ENCODE measurements around the gene LGI4. TPM values are rescaled to one million over a fixed set of nuclear protein-coding genes. Genes with fewer than 3 reads are reported as not detected.

Gene LGI4
- total RNA-seq, 1 donor = 0.72 TPM

DNA sequence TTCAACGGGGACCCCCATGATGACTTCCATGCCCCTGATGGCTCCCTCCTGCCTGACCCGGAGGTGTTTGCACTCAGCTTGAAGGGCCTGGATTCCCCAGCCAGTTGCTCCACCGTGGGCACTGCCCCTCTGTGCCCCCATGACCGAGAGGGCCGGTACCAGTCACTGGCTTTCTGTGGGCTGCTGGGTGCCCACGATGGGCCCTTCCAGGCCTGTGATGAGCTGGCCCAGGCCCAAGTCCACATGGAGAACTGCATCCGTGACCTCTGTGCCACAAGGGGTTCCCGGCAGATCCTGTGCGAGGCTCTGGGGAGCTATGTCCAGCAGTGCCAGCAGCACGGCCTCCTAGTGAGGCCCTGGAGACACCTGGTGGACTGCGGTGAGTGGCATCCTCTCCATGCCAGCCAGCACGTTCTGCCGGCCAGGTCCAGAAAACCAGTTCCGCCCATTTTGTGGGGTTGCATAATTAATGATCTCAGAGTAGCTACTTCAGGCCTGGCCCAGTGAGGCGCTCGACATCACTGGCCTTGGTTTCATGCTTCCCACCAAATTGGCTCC, 54.2 kb downstream of the LGI4 start:
- Histone ChIP-seq H3K4me3 (ENCODE audit: insufficient read depth, low read length) (no peak overlapping the region), H3K9me3 (ENCODE audit: low read depth, low read length) (no peaks in the 10 kb centered on the region), H3K27ac (ENCODE audit: low read depth, low read length) (no peak overlapping the region), H4K20me1 (ENCODE audit: insufficient read depth, low read length) (no peaks in the 10 kb centered on the region), H3K4me2 (ENCODE audit: insufficient read depth, low read length) (no peak overlapping the region), H3K79me2 (ENCODE audit: insufficient read depth, low read length) (no peaks in the 10 kb centered on the region), H3K4me1 (ENCODE audit: insufficient read depth, low read length) (no peaks in the 10 kb centered on the region), H3K36me3 (ENCODE audit: insufficient read depth, low read length) (no peaks in the 10 kb centered on the region), H2AFZ (ENCODE audit: low read length) (no peak overlapping the region), H3K27me3 (ENCODE audit: insufficient read depth, low read length) (no peaks in the 10 kb centered on the region)
- TF ChIP-seq, protein P1, sequence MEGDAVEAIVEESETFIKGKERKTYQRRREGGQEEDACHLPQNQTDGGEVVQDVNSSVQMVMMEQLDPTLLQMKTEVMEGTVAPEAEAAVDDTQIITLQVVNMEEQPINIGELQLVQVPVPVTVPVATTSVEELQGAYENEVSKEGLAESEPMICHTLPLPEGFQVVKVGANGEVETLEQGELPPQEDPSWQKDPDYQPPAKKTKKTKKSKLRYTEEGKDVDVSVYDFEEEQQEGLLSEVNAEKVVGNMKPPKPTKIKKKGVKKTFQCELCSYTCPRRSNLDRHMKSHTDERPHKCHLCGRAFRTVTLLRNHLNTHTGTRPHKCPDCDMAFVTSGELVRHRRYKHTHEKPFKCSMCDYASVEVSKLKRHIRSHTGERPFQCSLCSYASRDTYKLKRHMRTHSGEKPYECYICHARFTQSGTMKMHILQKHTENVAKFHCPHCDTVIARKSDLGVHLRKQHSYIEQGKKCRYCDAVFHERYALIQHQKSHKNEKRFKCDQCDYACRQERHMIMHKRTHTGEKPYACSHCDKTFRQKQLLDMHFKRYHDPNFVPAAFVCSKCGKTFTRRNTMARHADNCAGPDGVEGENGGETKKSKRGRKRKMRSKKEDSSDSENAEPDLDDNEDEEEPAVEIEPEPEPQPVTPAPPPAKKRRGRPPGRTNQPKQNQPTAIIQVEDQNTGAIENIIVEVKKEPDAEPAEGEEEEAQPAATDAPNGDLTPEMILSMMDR (IDR thresholded peaks at IDR 0.05; ENCODE audit: extremely low read depth, low read depth, low read length) = no peak
- peak; percentile 54 for DNase-seq (ENCODE audit: insufficient read length, low spot score, missing footprints)

DNA sequence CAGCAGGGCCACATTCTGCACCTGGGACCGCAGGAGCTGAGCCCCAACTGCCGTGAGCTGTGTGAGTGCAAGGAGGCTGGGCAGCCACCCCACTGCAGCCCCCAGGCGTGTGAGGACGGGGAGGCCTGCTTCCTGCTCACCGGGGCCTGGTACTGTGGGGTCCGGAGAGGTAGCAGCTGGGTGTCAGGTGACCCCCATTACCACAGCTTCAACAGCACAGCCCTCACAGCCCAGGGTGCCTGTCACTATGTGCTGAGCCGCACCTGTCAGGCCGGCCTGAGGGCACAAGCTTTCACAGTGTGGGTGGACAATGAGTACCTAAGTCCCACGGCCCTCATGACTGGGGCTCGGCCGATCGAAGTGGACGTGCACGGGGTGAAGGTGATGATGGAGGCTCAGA, 55.0 kb downstream of the LGI4 start:
- Histone ChIP-seq H3K4me3 (ENCODE audit: insufficient read depth, low read length) (no peak overlapping the region), H3K36me3 (ENCODE audit: insufficient read depth, low read length) (no peaks in the 10 kb centered on the region), H3K9me3 (ENCODE audit: low read depth, low read length) (no peaks in the 10 kb centered on the region), H2AFZ (ENCODE audit: low read length) (no peak overlapping the region), H3K4me2 (ENCODE audit: insufficient read depth, low read length) (no peak overlapping the region), H3K27ac (ENCODE audit: low read depth, low read length) (no peak overlapping the region), H3K27me3 (ENCODE audit: insufficient read depth, low read length) (no peaks in the 10 kb centered on the region), H3K4me1 (ENCODE audit: insufficient read depth, low read length) (no peaks in the 10 kb centered on the region), H3K79me2 (ENCODE audit: insufficient read depth, low read length) (no peaks in the 10 kb centered on the region), H4K20me1 (ENCODE audit: insufficient read depth, low read length) (no peaks in the 10 kb centered on the region)
- TF ChIP-seq, protein P1 (IDR thresholded peaks at IDR 0.05; ENCODE audit: extremely low read depth, low read depth, low read length) = no peak
- DNase-seq (ENCODE audit: insufficient read length, low spot score, missing footprints) = no peak

DNA sequence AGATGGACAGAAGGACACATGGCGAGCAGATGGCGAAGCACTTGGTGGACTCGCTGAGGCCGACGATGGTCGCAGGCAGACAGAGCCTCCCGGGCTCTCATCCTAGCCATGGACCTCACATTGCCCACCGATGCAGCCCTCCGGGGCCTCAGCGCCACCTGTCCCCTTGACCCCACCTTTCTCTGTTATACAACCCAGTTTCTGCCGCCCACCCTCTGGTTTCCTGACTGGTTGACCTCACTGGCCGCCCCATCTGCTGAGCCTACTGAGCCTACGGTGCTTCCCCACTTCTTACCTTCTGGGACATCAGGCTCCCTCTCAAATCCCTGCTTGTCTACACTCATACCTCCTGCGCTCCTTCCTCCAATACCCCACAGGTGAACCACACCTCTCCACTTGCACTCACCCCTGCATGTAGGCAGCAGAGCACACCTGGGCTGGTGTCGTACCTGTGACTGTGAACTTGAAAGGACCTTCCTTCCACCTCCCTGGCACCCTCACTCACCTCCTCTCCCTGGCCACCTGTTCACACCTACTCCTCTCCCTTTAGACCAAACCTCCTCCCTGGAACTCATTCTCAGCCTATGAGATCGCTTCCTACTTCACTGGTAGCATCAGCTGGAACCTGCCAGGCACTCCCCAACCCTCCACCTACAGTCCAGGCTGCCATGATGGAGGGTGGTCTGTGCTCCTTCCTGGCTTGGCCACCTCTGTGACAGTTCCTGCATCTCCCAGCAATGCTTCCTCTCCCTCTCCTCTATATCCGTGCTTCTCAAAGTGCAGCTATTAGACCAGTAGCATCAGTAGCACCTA, 57.2 kb downstream of the LGI4 start:
- DNase-seq (ENCODE audit: insufficient read length, low spot score, missing footprints) = peak; percentile 76
- Histone ChIP-seq H2AFZ (ENCODE audit: low read length) (no peak overlapping the region), H3K4me2 (ENCODE audit: insufficient read depth, low read length) (no peak overlapping the region), H3K36me3 (ENCODE audit: insufficient read depth, low read length) (no peaks in the 10 kb centered on the region), H3K4me3 (ENCODE audit: insufficient read depth, low read length) (no peak overlapping the region), H3K27me3 (ENCODE audit: insufficient read depth, low read length) (no peaks in the 10 kb centered on the region), H4K20me1 (ENCODE audit: insufficient read depth, low read length) (no peaks in the 10 kb centered on the region), H3K4me1 (ENCODE audit: insufficient read depth, low read length) (no peaks in the 10 kb centered on the region), H3K79me2 (ENCODE audit: insufficient read depth, low read length) (no peaks in the 10 kb centered on the region), H3K27ac (ENCODE audit: low read depth, low read length) (no peak overlapping the region), H3K9me3 (ENCODE audit: low read depth, low read length) (no peaks in the 10 kb centered on the region)
- TF ChIP-seq, protein P1 (IDR thresholded peaks at IDR 0.05; ENCODE audit: extremely low read depth, low read depth, low read length) = no peak

DNA sequence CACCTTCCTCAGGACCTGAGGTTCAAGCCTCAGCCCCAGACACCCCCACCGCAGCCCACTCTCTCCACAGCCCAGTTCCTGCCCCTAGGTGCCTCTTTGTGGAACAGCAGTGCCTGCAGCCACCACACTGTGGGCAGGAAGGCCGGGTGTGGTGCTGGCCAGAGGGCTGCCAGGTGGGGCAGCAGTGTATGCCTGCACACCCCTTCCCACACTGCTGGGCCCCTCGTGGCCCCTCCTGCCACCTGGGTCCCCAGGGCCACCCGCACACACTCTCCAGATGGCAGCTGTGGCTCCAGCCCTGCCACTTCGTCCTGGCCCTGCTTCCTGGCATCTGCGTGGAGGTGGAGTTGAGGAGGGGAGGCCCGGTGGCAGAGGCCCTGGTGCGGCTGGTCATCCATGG, 58.2 kb downstream of the LGI4 start:
- no peak overlapping the region for H3K4me3 ChIP-seq (ENCODE audit: insufficient read depth, low read length)
- no peak overlapping the region for H2AFZ ChIP-seq (ENCODE audit: low read length)
- no peak overlapping the region for H3K4me2 ChIP-seq (ENCODE audit: insufficient read depth, low read length)
- no peaks in the 10 kb centered on the region for H3K36me3 ChIP-seq (ENCODE audit: insufficient read depth, low read length)
- H3K4me1 ChIP-seq (ENCODE audit: insufficient read depth, low read length) = no peaks in the 10 kb centered on the region
- H3K79me2 ChIP-seq (ENCODE audit: insufficient read depth, low read length) = no peaks in the 10 kb centered on the region
- peak; percentile 65 for DNase-seq (ENCODE audit: insufficient read length, low spot score, missing footprints)
- no peak overlapping the region for H3K27ac ChIP-seq (ENCODE audit: low read depth, low read length)
- TF ChIP-seq, protein P1 (IDR thresholded peaks at IDR 0.05; ENCODE audit: extremely low read depth, low read depth, low read length) = no peak
- no peaks in the 10 kb centered on the region for H3K9me3 ChIP-seq (ENCODE audit: low read depth, low read length)
- no peaks in the 10 kb centered on the region for H3K27me3 ChIP-seq (ENCODE audit: insufficient read depth, low read length)
- no peaks in the 10 kb centered on the region for H4K20me1 ChIP-seq (ENCODE audit: insufficient read depth, low read length)

Data from osteoblast (primary cell).